H9 (cell line): ENCODE data around the gene COL23A1. TPM values are rescaled to one million over a fixed set of nuclear protein-coding genes. Genes with fewer than 3 reads are reported as not detected.

Source experiments
- DNase-seq: peaks from one replicate; pipeline ENCODE4 v3.0.0-alpha.2; 2017
- H2AFZ ChIP-seq: one replicate; pipeline ENCODE4 v1.6.1; 2013; ENCODE audit warnings: mild to moderate bottlenecking, low read length, control low read depth, moderate library complexity
- H2AK5ac ChIP-seq: 2 replicates; pipeline ENCODE4 v1.6.1; 2013; ENCODE audit warnings: low read length, control low read depth, mixed read lengths; ENCODE audit not compliant: insufficient read length
- H2BK120ac ChIP-seq: one replicate; pipeline ENCODE4 v1.6.1; 2013; ENCODE audit warnings: low read depth, mild to moderate bottlenecking, low read length, control low read depth, inconsistent platforms; ENCODE audit not compliant: poor library complexity, severe bottlenecking
- H2BK12ac ChIP-seq: 2 replicates; pipeline ENCODE4 v1.6.1; 2013; ENCODE audit warnings: low read length, control low read depth, mixed read lengths, low read depth; ENCODE audit not compliant: insufficient read length
- H2BK15ac ChIP-seq: 2 replicates; pipeline ENCODE4 v1.6.1; 2013; ENCODE audit warnings: low read depth, low read length, control low read depth
- H2BK20ac ChIP-seq: one replicate; pipeline ENCODE4 v1.6.1; 2013; ENCODE audit warnings: low read depth, mild to moderate bottlenecking, low read length, control low read depth, inconsistent platforms; ENCODE audit not compliant: poor library complexity, severe bottlenecking
- H2BK5ac ChIP-seq: 2 replicates; pipeline ENCODE4 v1.6.1; 2013; ENCODE audit warnings: low read length, control low read depth, mixed read lengths; ENCODE audit not compliant: insufficient read length
- H3K14ac ChIP-seq: 2 replicates; pipeline ENCODE4 v1.6.1; 2013; ENCODE audit warnings: low read length, control low read depth; ENCODE audit not compliant: insufficient read depth
- H3K18ac ChIP-seq: 2 replicates; pipeline ENCODE4 v1.6.1; 2013; ENCODE audit warnings: low read depth, mild to moderate bottlenecking, mixed read lengths, low read length, control low read depth; ENCODE audit not compliant: insufficient read length
- H3K23ac ChIP-seq: 2 replicates; pipeline ENCODE4 v1.6.1; 2013; ENCODE audit warnings: low read length, control low read depth, mixed read lengths, low read depth; ENCODE audit not compliant: insufficient read length
- H3K23me2 ChIP-seq: 2 replicates; pipeline ENCODE4 v1.6.1; 2013; ENCODE audit warnings: low read depth, mild to moderate bottlenecking, mixed read lengths, low read length, control low read depth; ENCODE audit not compliant: insufficient read length, poor library complexity, severe bottlenecking
- H3K27ac ChIP-seq: 2 replicates; pipeline ENCODE4 v1.5.1; 2013; ENCODE audit warnings: low read length, control low read depth, mixed read lengths, low read depth; ENCODE audit not compliant: insufficient read length
- H3K27me3 ChIP-seq: 2 replicates; pipeline ENCODE4 v1.6.1; 2013; ENCODE audit warnings: low read length, control low read depth, inconsistent platforms; ENCODE audit not compliant: insufficient read depth
- H3K4ac ChIP-seq: 2 replicates; pipeline ENCODE4 v1.6.1; 2013; ENCODE audit warnings: low read depth, mild to moderate bottlenecking, control low read depth, inconsistent platforms, low read length, moderate library complexity
- H3K4me1 ChIP-seq: 2 replicates; pipeline ENCODE4 v1.6.1; 2013; ENCODE audit warnings: low read length, control low read depth, inconsistent platforms; ENCODE audit not compliant: insufficient read depth
- H3K4me2 ChIP-seq: 2 replicates; pipeline ENCODE4 v1.6.1; 2013; ENCODE audit warnings: low read length, control low read depth, mixed read lengths; ENCODE audit not compliant: insufficient read length, insufficient read depth
- H3K56ac ChIP-seq: 2 replicates; pipeline ENCODE4 v1.6.1; 2013; ENCODE audit warnings: low read depth, mild to moderate bottlenecking, mixed read lengths, low read length, control low read depth; ENCODE audit not compliant: insufficient read length
- H3K79me1 ChIP-seq: 2 replicates; pipeline ENCODE4 v1.6.1; 2013; ENCODE audit warnings: low read depth, mild to moderate bottlenecking, moderate library complexity, low read length, control low read depth, inconsistent platforms; ENCODE audit not compliant: insufficient read depth, poor library complexity, severe bottlenecking
- H3K79me2 ChIP-seq: 2 replicates; pipeline ENCODE4 v1.6.1; 2013; ENCODE audit warnings: low read length, control low read depth, inconsistent platforms; ENCODE audit not compliant: insufficient read depth
- H3K9ac ChIP-seq: 2 replicates; pipeline ENCODE4 v1.6.1; 2013; ENCODE audit warnings: low read length, control low read depth, mixed read lengths; ENCODE audit not compliant: insufficient read length; ENCODE audit errors: extremely low read depth
- H3K9me3 ChIP-seq: one replicate; pipeline ENCODE4 v1.6.1; 2013; ENCODE audit warnings: low read depth, low read length, inconsistent platforms; ENCODE audit not compliant: control insufficient read depth
- H3T11ph ChIP-seq: one replicate; pipeline ENCODE4 v1.6.1; 2013; ENCODE audit warnings: mild to moderate bottlenecking, low read length, control low read depth, inconsistent platforms
- H4K20me1 ChIP-seq: one replicate; pipeline ENCODE4 v1.6.1; 2013; ENCODE audit not compliant: control insufficient read depth, insufficient read length, insufficient read depth
- H4K5ac ChIP-seq: 2 replicates; pipeline ENCODE4 v1.6.1; 2013; ENCODE audit warnings: low read depth, mild to moderate bottlenecking, mixed read lengths, low read length, control low read depth; ENCODE audit not compliant: insufficient read length
- H4K8ac ChIP-seq: replicated peaks from 2 replicates; pipeline ENCODE4 v1.6.1; 2013; ENCODE audit warnings: low read length, control low read depth, mixed read lengths, low read depth; ENCODE audit not compliant: insufficient read length
- H4K91ac ChIP-seq: 2 replicates; pipeline ENCODE4 v1.6.1; 2013; ENCODE audit warnings: low read depth, mild to moderate bottlenecking, moderate library complexity, mixed read lengths, low read length, control low read depth; ENCODE audit not compliant: insufficient read length
- H3K27ac Mint-ChIP-seq, 3 experiments: 2 replicates in 2 of 3; 3 replicates in 1 of 3; pipeline ENCODE4 v1.8.0; 2020 to 2021; ENCODE audit warnings: mixed read lengths in 3 of 3, mild to moderate bottlenecking in 1 of 3, moderate library complexity in 1 of 3
- H3K27me3 Mint-ChIP-seq: 2 replicates; pipeline ENCODE4 v1.8.0; 2021; ENCODE audit warnings: low read depth, mild to moderate bottlenecking, moderate library complexity, mixed read lengths
- H3K36me3 Mint-ChIP-seq, 3 experiments: 2 replicates in 2 of 3; 3 replicates in 1 of 3; pipeline ENCODE4 v1.8.0; 2020 to 2021; ENCODE audit warnings: low read depth in 3 of 3, mixed read lengths in 3 of 3; ENCODE audit not compliant: insufficient read depth in 1 of 3
- H3K4me1 Mint-ChIP-seq, 2 experiments: 2 replicates each; pipeline ENCODE4 v1.8.0; 2020; ENCODE audit warnings: mixed read lengths in 2 of 2
- H3K4me3 Mint-ChIP-seq, 2 experiments: 2 replicates in 1 of 2; 3 replicates in 1 of 2; pipeline ENCODE4 v1.8.0; 2020 to 2021; ENCODE audit warnings: mild to moderate bottlenecking in 2 of 2, mixed read lengths in 2 of 2, moderate library complexity in 1 of 2
- H3K9me3 Mint-ChIP-seq, 2 experiments: 2 replicates in 1 of 2; 3 replicates in 1 of 2; pipeline ENCODE4 v1.8.0; 2020; ENCODE audit warnings: mild to moderate bottlenecking in 2 of 2, mixed read lengths in 2 of 2, moderate library complexity in 1 of 2
- WGBS: extraction: QIAGEN DNeasy Blood & Tissue Kit; methylation state at CpG from one replicate; pipeline ENCODE4 v1.1.7; 2013; ENCODE audit warnings: missing lambda C conversion rate, low lambda C conversion rate, mixed read lengths; ENCODE audit not compliant: insufficient read length; ENCODE audit errors: extremely low coverage; 5-methylcytosine and 5-hydroxymethylcytosine counted together
- total RNA-seq: library from RNA; stranded (reverse); gene quantifications from 2 replicates; pipeline ENCODE4 v1.2.1, GENCODE V29; 2021
- TF ChIP-seq, protein P1 (sequence below): fragments of 200-600 bp; sonication (generic); conservative IDR thresholded peaks from 3 replicates; pipeline ENCODE4 v1.8.0; 2021; ENCODE audit warnings: antibody characterized with exemption, mild to moderate bottlenecking

COL23A1 gene
- total RNA-seq, 1 experiment from 2014 or later: 2.6 TPM

DNA sequence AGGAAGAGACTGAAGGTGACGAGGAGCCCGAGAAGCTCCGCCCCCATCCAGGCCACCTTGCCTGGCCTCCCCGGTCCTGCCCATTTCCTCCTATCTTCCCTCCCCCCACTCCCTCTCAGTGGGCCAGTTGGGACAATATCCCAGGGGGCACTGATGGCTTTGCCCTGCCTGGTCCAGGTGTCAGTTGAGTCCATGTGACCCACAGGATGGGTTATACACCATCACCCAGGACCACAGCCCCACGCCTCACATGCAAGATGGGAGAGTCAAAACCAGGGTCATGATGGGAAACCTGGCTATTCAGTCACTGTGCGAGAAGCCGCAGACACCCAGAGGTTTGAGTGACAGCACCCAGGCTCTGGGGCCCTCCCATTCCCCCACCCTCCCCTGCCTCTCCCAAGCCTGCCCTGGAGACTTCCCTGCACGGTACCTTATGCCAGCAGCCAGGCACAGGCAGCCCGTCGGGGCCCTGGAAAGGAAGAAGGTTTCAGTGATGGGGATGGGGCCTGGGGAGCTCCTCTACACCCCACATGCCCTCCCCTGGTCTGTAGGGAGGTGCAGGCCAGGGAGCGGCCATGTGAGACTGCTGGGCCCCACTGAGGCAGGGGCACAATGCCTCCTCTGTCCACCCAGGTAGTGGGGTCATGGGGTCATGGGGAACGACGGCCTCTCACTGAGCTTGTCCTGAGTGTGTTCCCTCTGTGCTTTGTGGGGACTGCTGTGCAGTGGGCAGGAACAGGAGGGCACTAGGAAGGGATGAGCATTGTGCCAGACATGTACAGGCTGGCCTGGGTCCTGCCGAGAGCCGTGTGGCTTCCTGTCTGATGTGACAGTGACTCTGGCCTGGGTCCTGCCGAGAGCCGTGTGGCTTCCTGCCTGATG, 351.2 kb downstream of the COL23A1 start:
- Histone ChIP-seq H3K18ac (no peak overlapping the region), H3K56ac (no peak overlapping the region), H2AFZ (no peak overlapping the region), H3K4me1 (no peaks in the 10 kb centered on the region), H4K91ac (no peak overlapping the region), H2BK15ac (no peak overlapping the region), H4K5ac (no peak overlapping the region), H3T11ph (no peak overlapping the region), H3K27me3 (no peaks in the 10 kb centered on the region), H3K23ac (no peak overlapping the region), H3K9ac (no peak overlapping the region), H3K4me2 (no peak overlapping the region), H3K23me2 (peaks cover 4% of the 10 kb centered on the region), H3K4ac (no peak overlapping the region), H3K9me3 (no peaks in the 10 kb centered on the region), H2AK5ac (no peak overlapping the region), H3K14ac (no peak overlapping the region; the same call in 1 of the 2 replicates), H4K8ac (no peak overlapping the region), H2BK12ac (no peak overlapping the region), H2BK5ac (no peak overlapping the region), H3K79me2 (no peaks in the 10 kb centered on the region), H2BK120ac (no peak overlapping the region), H2BK20ac (no peak overlapping the region), H3K27ac (no peak overlapping the region), H3K79me1 (no peaks in the 10 kb centered on the region), H4K20me1 (peaks cover 2% of the 10 kb centered on the region)
- H3K4me1 Mint-ChIP-seq: peaks cover 11 to 12% of the 10 kb centered on the region in 2 experiments
- H3K36me3 Mint-ChIP-seq: no peaks in the 10 kb centered on the region
- no peak overlapping the region; a peak in 1 of 7 replicates for H3K27ac Mint-ChIP-seq
- peaks cover 8% of the 10 kb centered on the region for H3K27me3 Mint-ChIP-seq
- no peak overlapping the region for H3K4me3 Mint-ChIP-seq
- H3K9me3 Mint-ChIP-seq: no peaks in the 10 kb centered on the region; a peak in 2 of 5 replicates
- no CpG with 5 or more reads among the region's 17 CpGs for WGBS
- TF ChIP-seq, protein P1, sequence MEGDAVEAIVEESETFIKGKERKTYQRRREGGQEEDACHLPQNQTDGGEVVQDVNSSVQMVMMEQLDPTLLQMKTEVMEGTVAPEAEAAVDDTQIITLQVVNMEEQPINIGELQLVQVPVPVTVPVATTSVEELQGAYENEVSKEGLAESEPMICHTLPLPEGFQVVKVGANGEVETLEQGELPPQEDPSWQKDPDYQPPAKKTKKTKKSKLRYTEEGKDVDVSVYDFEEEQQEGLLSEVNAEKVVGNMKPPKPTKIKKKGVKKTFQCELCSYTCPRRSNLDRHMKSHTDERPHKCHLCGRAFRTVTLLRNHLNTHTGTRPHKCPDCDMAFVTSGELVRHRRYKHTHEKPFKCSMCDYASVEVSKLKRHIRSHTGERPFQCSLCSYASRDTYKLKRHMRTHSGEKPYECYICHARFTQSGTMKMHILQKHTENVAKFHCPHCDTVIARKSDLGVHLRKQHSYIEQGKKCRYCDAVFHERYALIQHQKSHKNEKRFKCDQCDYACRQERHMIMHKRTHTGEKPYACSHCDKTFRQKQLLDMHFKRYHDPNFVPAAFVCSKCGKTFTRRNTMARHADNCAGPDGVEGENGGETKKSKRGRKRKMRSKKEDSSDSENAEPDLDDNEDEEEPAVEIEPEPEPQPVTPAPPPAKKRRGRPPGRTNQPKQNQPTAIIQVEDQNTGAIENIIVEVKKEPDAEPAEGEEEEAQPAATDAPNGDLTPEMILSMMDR: no peak
- no peak for DNase-seq
